IPS-18c (cell line): ENCODE measurements around the gene TRPT1.

Source experiments
- H3K4me3 ChIP-seq: 2 replicates; pipeline ENCODE4 v1.7.0; 2013; ENCODE audit warnings: low read depth, mild to moderate bottlenecking, low read length, moderate library complexity; ENCODE audit not compliant: insufficient read depth
- H3K9me3 ChIP-seq: one replicate; pipeline ENCODE4 v1.6.1; 2013; ENCODE audit warnings: mild to moderate bottlenecking, low read length, moderate library complexity; ENCODE audit not compliant: control insufficient read depth, insufficient read depth

The TRPT1 gene

DNA sequence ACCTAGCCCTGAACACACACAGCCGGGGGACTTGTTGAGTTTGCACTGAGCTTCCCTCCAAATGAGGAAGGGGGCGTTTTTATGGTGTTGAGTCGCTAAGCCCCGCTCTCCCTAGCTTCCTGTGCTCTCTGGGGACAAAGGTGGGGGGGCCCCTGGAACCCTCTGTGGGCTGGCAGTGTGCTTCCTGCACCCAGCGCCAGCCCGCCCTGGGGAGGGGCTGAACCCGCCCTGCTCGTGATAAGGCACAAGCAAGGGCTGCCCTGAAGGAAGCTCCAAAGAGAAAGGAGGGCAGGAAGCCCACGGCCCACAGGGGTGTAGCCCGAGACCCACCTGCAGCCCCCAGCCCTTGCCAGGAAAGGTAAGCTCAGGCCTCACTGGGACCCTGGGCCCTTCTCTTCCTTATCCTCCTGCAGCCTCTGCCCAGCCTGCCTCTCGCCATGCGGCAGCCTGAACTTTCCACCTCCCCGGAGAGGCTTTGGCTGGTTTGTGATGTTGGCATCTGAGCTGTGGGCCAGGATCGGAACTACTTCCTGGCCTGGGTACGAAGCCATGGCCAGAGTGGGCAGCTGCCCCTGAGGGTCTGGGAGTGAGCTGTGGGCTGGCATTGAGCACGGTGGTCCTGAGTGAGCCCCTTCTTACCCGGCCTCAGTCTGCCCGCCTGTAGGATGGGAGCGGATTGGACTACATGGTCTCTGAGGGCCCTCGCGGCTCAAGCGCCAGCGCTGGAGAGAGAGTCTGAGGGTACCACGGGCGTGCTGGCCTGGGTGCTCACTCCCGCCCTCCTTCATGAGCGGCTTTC is 19.3 kb downstream of the TRPT1 start, which contains the start of gene FERMT3:
Gene FERMT3 (plus strand): TSS at position 265 of the 799 bp plus-strand sequence. CDS start 644 bp downstream, outside the sequence.
- Histone ChIP-seq H3K4me3 (no peak within 1 kb of the TSS), H3K9me3 (peaks cover 2% of the 10 kb centered on the region)

DNA sequence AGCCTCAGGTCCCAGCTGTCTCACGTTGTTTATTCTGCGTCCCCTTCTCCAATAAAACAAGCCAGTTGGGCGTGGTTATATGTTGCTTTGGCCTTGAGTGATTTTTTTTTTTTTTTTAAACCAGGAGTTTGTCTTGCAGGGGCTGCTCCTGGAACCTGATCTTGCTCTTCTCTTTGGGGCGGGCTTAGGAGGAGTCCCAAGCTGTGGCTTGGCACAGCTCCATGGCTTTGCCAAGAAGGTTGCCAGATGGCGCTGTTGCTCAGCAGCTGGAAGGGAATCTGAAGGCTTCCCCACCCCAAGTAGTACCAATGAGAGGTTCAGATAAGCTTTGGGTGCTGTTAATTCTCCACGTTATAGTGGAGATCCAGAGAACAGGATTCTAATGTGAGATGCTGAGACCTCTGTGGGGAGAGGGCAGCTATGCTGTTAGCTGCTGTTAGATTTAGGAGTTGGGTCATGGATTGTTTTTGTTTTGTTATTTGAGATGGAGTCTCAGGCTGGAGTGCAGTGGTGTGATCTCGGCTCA is 21.5 kb downstream of the TRPT1 start:
- H3K4me3 ChIP-seq: no peak overlapping the region

DNA sequence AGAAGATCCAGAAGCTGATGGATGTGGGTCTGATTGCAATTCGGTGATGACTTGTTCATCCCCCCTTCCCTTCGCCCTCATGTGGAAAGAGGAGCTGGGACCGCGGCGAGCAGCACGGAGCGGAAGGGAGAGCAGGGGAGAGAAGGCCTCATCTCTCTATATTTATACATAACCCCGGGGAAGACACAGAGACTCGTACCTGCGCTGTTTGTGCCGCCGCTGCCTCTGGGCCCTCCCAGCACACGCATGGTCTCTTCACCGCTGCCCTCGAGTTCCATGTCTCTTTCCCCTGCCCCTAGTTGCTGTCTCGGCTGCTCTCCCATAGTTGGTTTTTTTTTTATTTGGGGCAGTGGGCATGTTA is 21.9 kb downstream of the TRPT1 start:
- Histone ChIP-seq H3K9me3 (no peaks in the 10 kb centered on the region), H3K4me3 (no peak overlapping the region)

More for the DNA sequence above, 21.5 kb downstream of the TRPT1 start:
- peaks cover 2% of the 10 kb centered on the region for H3K9me3 ChIP-seq

DNA sequence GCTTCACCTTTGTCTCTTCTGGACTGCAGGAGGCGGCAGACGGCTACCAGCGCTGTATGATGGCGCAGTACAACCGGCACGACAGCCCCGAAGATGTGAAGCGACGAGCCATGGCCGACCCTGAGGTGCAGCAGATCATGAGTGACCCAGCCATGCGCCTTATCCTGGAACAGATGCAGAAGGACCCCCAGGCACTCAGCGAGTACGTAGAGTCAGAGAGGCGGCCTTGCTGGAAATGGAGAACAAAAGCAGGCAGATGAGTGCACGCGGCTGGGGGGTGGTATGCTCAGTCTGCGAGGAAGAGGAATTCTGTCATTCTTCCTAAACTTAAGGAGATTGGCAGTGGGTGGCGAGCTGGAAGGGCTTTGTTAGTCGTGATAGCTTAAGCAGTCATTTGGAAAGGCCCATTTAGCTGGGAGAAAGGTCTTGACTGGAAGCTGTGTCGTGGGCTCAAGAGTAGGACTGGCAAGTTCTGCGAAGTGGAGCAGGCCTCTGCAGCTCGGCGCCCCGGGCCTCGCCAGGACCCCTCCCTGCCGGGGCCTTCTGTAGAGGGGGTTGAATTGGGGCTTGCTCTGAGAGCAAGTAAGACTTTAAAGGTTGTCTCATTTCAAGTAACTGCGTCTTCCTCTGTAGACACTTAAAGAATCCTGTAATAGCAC is 22.4 kb downstream of the TRPT1 start:
- no peak overlapping the region for H3K4me3 ChIP-seq
- no peaks in the 10 kb centered on the region for H3K9me3 ChIP-seq

DNA sequence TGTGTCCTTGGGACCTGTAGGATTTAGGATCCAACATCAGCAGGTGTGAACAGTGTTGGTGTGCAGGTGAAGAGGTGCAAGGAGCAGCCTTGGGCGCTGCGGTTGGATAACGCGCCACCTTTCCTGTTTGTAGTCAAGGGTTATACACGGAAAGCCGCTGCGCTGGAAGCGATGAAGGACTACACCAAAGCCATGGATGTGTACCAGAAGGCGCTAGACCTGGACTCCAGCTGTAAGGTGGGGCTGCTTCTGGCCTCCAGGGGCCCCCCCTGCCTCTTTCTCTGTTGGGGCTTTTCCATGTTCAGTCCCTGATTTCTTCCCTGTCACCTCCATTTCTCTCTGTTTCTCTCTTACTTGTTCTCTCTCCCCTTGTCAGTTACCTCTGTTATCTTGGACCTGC is 23.0 kb downstream of the TRPT1 start:
- no peaks in the 10 kb centered on the region for H3K9me3 ChIP-seq
- no peak overlapping the region for H3K4me3 ChIP-seq

DNA sequence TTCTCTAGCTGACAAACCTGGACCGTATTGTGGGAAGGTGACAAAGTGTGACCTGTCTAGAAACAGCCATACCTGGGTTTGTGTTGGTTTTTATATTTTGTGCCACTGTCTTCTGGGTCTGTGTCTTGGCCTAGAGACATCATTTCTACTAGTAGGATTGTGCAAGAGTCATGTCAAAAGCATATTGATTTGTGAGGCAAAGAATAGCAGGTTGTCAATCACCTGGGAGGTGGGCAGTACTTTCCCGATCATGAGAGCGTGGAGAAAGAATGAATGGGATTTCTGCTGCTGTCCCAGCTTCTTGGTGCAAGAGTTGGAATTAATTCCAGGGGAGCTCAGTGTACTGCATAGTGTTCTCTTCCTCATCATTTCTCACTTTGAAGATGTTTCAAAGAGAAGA is 24.4 kb downstream of the TRPT1 start:
- H3K4me3 ChIP-seq: no peak overlapping the region
- H3K9me3 ChIP-seq: no peaks in the 10 kb centered on the region

DNA sequence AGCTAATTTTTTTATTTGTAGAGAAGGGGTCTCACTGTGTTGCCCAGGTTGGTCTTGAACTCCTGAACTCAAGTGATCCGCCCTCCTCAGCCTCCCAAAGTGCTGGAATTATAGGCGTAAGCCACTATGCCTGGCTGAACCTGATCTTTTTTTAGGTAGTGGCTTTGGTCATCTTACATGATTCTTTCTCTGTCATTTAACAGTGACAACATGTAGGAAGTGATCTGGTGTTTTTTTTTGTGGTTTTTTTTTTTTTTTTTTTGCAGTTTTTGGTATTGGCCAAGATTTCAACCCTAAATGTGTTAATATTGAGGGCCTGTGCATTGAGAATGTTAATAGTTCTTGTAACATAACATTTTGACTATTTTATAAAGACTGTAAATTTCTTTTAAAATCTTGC is 27.5 kb downstream of the TRPT1 start:
- Histone ChIP-seq H3K4me3 (no peak overlapping the region), H3K9me3 (no peaks in the 10 kb centered on the region)

DNA sequence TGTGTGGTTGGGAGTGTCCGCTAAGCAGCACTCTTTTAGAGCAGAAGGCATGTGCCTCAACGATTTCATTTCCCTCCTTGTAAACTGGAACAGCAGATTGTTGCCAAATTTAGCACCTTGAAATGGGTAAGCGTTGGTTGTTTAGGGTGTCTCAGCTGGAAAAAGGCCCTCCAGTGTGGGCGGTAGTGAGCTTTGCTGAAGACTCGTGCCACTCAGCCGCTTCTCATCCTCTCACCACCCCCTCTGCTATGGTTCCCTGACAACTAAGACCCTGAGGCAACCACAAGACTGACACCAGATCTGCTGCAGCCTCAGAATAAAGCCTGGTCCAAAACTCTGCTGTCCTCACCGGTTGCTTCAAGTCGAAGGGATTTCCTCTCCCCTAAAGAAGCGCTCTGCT is 29.4 kb downstream of the TRPT1 start:
- Histone ChIP-seq H3K4me3 (no peak overlapping the region), H3K9me3 (no peaks in the 10 kb centered on the region)

DNA sequence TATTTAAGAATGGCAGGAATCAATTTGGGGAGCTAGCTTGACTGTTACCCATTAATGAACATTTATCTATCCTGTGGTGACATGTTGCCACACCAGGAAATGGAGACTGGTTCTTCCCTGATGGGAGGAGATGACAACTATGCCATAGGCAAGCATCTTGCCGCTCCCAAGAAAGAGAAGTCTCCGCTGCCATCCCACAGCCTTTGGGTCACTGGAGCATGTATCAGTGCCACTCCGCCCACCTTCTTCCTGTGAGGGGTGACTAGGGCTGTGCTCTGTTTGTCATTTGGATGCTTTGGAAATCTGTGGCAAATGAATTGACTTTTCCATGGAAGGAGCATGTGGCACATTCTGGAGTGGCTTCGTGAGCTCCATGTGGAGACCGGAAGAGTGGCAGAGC is 33.6 kb downstream of the TRPT1 start:
- Histone ChIP-seq H3K4me3 (no peak overlapping the region), H3K9me3 (no peaks in the 10 kb centered on the region)

DNA sequence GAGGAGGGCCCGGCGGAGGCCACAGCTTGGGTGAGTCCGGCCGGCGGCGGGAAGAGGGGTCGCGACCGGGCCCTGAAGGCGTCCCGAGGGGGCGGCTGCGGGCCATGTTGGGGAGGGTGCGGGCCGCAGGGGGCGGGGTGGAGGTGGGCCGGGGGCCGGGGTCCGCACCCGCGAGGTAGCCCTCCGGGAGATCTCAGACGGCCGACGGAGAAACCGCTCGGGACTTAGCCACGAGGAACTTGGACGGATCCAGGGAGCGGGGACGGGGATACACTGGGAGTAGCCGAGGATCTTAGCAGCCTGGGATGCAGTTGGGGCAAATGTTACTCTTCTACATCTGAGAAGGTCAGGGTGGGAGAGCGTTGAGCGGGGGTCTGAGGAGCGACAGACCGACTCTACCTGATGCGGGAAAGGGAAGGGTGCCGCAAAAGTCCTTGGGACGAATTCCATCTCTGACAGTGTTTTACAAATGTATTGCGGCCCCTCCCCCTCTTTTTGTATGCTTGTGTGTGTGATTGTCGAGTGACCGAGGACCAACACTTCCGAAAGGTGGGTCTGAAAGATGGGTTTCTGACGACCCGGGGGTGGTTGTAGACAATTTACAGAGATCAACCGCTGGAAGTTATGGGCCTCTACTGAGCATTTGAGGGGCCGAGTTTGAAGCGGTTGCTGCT is 39.4 kb downstream of the TRPT1 start:
- no peak overlapping the region; the same call in 1 of the 2 replicates for H3K4me3 ChIP-seq

DNA sequence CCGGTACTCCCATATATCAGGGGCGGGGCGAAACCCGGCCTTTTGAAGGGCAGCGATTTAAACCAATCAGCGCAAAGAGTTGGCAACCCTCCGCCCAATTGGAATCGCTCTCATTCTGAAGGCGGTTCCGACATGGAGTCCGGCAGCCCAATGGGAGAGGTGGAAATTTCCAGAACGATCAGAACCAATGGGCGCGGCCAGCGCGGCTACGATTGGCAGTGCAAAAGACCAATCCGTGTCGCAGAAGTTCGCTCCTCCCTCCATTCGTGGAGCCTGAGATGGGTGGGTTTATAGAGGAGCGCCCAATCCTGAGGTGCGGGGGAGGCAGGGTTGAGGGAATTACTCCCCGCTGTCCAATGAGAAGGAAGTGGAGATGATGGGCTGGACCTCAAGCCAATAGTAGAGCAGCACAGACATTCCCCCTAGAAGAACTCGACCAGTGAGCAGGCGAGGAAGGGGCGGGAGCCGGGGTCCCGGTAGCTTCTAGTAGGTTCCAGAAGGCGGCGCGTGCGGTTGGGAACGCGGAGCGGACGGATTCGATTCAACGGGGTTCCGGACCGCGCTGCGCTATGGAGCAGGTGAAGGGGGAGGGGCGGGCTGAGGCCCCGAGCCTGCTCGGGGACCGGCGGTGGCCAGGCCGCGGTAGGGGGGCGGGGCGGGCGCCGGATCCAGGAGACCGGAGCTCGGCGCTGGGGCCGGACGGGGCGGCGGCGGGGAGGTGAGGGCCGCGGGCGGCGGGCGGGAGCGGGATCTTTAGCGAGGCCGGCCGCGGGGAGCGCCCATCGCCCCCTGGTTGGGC is 40.1 kb downstream of the TRPT1 start, which contains the start of gene STIP1:
Gene STIP1 (plus strand): TSS at position 479 of the 799 bp plus-strand sequence. CDS start 91 bp downstream, at position 570.
- peak within 1 kb of the TSS; percentile 87 for H3K4me3 ChIP-seq
- H3K9me3 ChIP-seq: no peaks in the 10 kb centered on the region

More for the DNA sequence above, 39.4 kb downstream of the TRPT1 start:
- no peaks in the 10 kb centered on the region for H3K9me3 ChIP-seq

DNA sequence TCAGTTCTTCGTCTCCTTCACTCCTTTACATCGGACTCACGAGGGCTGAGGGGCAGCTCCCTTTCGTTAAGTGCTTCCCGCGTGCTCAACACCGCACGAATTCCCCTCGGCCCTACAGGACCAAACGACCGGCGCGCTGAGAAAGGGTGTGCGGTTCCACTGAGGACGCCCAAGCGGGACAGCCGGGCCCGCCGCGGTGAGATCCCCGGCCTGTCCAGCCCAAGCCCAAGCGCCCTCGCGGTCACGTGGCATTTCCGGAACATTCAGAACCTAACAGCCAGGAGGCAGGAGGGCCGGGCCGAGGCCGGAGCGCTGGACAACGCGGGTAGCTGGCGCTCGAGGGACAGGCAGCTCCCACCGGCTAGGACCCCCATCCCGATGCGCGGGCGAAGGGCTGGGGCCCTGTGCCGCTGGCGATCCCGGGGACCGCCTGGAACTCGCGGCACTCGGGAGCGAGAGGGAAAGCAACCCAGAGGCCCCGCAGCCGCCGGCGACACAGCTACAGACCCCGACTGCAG is 40.8 kb downstream of the TRPT1 start:
- Histone ChIP-seq H3K4me3 (peak overlapping the region; percentile 87), H3K9me3 (no peaks in the 10 kb centered on the region)

DNA sequence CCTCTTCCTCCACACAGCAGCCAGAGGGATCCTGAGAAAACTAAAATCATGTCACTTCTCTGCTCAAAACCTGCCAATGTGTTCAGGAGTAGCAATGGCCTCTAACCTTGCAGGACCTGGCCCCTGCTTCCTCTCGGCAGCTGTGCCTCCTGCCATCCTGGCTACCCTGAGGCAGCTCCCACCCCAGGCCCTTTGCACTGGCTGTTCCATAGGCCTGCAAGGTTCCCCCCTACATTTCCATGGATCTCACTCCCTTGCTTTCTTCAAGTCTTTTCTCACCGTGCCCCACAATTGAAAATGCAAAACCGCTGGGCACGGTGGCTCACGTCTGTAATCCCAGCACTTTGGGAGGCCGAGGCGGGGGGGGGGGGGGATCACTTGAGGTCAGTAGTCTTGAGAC is 42.1 kb downstream of the TRPT1 start:
- H3K9me3 ChIP-seq: no peaks in the 10 kb centered on the region
- no peak overlapping the region for H3K4me3 ChIP-seq

DNA sequence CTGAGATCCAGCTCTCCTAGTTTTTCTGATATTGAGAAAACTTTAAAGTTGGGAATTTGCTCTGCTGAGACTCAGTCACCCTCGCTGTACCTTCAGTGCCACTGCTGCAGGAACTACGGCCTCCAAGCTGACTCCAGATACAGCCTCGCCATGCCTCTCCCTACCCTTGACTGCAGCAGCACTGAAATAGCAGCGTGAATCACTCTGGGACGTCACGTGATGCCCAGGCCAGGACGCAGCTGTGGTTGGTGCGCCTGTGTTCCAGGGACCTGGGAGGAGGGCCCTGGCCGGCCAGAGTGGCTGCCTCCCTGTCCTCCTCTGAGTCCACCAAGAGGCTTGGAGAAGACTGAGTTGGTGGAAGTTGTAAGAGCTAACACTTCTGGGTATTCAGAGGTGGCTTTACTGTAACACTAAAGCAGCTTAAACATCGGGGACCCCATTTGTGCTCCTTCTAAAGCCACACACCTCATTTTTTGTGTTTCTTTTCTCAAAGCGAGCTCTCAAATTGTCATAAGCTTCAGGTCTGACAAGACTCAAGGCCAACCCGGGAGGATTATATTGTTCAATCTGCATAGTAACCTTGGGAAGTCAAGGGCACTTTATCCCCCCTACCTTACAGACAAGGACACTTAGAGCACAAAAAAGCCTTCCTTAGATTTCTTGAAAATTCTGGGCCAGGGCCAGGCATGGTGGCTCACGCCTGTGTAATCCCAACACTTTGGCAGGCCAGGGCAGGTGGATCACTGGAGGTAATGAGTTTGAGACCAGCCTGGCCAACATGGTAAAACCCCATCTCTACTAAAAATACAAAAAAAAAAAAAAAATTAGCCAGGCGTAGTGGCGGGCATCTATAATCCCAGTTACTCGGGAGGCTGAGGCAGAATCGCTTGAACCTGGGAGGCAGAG is 44.2 kb downstream of the TRPT1 start:
- no peak overlapping the region; the same call in none of the 2 replicates for H3K4me3 ChIP-seq
- no peaks in the 10 kb centered on the region for H3K9me3 ChIP-seq

DNA sequence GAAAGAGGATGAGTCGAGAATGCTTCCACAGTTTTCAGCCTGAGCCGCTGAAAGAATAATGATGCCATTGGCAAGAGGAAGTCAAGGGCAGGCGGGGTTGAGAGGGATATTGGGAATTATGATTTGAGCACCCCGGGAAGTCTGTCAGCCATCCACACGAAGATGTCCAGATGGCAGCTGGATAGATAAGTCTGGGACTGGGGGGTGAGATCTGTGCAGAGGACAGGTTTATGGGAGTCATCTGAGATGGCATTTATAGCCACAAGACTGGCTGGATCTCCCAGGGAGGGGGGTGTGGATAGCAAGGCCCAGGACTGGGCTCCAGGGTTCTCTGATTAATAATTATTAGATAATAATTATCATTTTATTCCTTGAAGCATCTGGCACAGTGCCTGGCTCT is 45.1 kb downstream of the TRPT1 start:
- H3K4me3 ChIP-seq: no peak overlapping the region

More for the DNA sequence above, 45.1 kb downstream of the TRPT1 start:
- no peaks in the 10 kb centered on the region for H3K9me3 ChIP-seq
